Subcutaneous adipose tissue (tissue), 4 donors: ENCODE data around the gene UBE4B. TPM values are rescaled to one million over a fixed set of nuclear protein-coding genes. Genes with fewer than 3 reads are reported as not detected.

Source experiments
- total RNA-seq, 4 donors: library from RNA; depleted of rRNA; stranded (reverse); fragments of >200 nt; gene quantifications; one replicate each; pipeline ENCODE4 v1.1.0, GENCODE V29; 2016
- TF ChIP-seq, protein P1 (sequence below): fragments of 450-650 bp; IDR thresholded peaks from one replicate; pipeline ENCODE4 v1.5.1; 2016; ENCODE audit warnings: low read depth, mild to moderate bottlenecking, control low read depth, antibody characterized with exemption, moderate library complexity

Gene UBE4B
- total RNA-seq, 4 donors from 2014 or later, result 38.2 to 57.8 (median 50.0) TPM

DNA sequence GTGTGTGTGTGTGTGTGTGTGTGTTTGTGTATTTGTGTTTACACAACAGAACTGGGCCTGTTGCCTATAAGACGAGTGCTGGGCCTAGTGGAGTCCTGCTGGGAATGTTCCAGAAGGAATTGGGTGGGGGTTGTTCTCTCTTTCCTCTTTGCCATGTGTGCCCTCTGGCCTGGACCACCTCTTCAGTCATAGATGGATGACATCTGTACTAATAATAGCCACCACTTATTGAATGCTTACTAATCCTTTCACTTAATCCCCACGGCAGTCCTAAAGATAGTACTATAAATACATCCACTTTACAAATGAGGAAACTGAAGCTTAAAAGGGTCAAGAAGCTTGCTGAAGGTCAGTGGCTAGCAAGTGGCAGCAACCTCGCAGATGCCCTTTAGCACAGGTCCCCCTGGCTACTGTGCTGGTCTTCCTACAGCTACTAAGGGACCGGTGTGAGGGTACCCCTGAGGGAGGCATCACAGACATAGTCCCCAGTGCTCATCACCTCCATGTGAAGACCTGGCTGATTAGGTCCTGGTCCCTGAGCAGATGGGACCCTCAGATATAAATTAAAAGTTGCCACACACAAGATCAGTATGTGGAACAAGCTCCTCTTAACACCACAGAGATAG is 122.4 kb downstream of the UBE4B start:
- TF ChIP-seq, protein P1, sequence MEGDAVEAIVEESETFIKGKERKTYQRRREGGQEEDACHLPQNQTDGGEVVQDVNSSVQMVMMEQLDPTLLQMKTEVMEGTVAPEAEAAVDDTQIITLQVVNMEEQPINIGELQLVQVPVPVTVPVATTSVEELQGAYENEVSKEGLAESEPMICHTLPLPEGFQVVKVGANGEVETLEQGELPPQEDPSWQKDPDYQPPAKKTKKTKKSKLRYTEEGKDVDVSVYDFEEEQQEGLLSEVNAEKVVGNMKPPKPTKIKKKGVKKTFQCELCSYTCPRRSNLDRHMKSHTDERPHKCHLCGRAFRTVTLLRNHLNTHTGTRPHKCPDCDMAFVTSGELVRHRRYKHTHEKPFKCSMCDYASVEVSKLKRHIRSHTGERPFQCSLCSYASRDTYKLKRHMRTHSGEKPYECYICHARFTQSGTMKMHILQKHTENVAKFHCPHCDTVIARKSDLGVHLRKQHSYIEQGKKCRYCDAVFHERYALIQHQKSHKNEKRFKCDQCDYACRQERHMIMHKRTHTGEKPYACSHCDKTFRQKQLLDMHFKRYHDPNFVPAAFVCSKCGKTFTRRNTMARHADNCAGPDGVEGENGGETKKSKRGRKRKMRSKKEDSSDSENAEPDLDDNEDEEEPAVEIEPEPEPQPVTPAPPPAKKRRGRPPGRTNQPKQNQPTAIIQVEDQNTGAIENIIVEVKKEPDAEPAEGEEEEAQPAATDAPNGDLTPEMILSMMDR, result no peak

DNA sequence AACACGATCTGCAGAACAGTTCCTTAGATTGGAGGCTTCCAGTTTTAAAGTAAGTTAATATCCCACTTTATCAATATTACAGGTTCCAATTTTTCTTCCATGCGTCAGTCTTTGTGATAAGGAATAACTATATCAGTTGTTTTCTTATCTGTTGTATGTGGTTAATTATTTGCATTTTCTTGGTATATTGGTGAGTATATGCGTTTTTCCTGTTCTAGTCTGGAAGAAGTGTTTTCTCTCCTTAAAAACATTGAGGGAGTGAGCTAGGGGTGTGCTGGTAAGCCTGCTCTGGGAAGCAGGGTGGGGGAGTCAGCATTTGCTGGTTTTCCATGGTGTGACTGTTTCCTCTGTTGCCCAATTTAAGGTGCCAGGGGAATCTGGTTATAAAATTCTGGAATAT is 127.4 kb downstream of the UBE4B start:
- TF ChIP-seq, protein P1, result no peak

DNA sequence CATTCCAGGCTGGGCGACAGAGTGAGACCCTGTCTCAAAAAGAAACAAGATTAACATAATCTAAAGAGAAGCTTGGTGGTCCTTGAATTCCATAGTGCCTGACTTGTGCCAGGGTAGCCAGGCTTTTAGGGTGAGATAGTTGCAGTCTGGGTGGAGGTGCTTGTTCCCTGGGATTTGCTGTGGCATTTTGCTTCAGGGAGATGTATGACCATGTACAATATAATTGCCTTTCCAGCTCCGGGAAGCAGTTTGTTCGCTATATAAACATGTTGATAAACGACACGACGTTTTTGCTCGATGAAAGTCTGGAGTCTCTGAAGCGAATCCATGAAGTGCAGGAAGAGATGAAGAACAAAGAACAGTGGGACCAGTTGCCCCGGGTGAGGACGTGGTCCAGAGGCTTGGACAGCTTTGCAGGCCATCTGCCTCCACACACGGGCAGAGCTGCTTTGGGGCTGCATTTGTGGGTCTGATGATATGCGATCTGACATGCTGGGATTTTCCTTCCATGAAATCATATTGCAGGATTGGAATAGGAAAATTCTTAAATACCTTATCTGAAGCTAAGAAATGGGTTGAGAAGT is 128.2 kb downstream of the UBE4B start:
- TF ChIP-seq, protein P1, result no peak

DNA sequence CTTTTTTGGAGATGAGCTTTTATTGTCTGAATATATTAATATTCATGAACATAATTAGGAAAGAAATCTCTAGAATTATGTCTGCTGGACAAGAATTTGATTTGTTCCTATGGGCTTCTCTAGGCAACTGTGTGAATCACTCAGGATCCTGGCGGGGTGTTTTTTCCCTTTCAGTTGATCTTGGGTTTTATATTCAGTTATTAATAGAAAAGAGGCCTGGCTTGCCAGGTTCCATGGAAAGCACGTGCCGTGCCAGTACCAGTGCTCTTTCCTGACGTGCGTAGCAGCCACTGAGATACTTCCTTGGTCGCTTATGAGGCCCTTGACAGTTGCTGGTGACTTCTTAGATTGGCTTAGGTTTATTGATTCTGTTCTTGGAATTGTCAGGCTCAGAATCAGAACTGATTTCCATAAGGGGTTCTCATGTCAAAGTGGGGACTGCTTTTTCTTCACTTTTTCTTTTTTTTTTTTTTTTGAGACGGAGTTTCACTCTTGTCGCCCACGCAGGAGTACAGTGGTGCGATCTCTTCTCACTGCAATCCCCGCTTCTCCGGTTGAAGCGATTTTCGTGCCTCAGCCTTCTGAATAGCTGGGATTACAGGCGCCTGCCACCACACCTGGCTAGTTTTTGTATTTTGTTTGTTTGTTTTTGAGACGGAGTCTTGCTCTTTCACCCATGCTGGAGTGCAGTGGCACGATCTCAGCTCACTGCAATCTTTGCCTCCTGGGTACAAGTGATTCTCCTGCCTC is 129.0 kb downstream of the UBE4B start:
- TF ChIP-seq, protein P1, result no peak

DNA sequence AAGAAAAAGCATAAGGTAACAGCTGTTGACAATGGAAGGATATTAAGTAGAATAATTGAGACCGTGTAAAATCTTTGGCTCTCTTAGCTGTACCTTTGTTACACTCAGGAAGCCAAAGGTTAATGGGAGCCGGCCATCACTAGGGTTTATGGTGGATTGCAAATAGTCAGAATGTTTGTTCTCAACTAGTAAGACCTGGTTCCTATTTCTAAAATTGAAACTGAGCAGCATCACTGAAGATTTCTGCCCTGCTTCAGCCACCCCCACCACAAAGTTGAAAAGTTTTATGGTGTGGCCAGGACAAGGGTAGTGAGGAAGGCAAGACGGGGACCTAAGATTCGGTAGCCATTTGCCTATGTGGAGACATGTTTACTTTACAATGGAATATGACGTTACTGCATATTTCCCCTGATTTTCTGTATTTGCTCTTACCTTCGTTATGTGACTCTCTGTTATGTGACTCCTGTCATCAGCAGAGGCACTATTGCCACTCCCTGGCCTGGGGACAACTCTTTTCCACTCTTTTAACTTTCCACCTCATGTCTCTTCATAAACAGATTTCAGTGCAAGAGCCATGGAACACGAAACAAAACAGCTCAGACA is 136.3 kb downstream of the UBE4B start:
- TF ChIP-seq, protein P1, result no peak

DNA sequence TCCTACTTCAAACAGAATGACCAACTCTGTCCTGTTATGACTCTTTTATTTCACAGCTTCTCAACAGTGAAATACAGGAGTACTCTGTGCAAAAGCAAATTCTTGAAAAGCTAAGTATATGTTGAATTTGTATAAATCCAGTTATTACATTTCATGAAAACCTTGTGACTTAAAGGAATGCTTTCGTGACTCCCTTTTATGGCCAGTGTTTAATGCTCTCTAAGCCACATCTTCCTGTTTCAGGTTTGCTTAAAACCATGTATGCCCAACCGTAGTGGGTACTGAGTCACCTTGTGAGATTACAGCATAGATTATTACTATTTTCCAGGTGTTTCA is 137.4 kb downstream of the UBE4B start:
- TF ChIP-seq, protein P1, result no peak
